ENCODE data around the gene GET4.

The GET4 gene

GRCh38 chr7:888081-889024 lies 12.0 kb downstream of the GET4 start:
- DNase-seq = no peak

DNA sequence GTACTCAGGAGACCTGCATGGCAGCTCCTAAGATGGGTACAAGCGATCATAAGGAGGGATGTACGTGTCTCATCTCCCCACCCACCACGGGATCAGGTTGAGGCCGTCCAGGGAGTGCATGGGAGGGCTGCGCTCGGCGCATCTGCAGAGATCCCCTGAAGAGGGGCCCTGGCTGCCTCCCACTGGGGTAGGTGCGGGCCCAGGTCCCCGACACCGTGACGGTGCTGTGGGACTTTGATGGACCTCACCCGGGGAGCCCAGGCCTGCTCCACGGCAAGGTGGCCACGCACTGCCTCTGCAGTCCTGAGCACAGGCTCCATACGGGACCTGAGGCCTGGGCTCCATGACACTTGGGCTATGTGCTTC lies 12.7 kb downstream of the GET4 start:
- DNase-seq = no peak

DNA sequence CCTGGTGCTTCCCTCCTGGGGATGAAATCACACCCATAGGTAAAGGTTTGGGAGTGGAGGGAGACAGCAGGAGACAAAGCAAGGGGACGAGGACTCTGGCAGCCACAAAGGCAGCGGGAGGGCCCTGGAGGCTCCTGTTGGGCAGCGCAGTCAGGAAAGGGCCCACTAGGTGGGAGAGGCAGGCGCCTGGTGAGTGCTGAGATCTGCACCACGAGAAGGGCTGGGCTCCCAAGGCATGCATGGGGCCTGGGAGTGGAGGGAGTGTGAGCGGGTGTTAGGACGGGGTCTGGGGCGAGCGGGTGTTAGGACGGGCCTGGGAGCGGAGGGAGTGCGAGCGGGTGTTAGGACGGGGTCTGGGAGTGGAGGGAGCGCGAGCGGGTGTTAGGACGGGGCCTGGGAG lies 13.0 kb downstream of the GET4 start:
- no peak for DNase-seq

DNA sequence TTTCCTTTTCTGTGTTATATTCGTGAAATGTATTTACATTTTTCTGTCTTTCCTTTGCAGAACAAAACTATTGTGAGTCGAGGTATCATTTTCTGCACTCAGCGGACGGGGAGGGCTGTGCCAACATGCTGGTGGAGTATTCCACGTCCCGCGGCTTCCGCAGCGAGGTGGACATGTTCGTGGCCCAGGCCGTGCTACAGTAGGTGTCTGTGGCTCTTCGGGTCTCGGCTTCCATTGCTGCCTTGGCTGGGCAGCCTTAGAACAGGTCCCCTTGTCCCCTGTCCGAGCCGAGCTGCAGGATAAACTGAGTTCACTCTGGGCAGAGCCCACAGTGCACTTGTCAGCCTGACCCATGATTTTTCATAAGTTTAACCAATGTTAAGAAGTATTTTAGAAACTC lies 14.5 kb downstream of the GET4 start:
- no peak for DNase-seq

DNA sequence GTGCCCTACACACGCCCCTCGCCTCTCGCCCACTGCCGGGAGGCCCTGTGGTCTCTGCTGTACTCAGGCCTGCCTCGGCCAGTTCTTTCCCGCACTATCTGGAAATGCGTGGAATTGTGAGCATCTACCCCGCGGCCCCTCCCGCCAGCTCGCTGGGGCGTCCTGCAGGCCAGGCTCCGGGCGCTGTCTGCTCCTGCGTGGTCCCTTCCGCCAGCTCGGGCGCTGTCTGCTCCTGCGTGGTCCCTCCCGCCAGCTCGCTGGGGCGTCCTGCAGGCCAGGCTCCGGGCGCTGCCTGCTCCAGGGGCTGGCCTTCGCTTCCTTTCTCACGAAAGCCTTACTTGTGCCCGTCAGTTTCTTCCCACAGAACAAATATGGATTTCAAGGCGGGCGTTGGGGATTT lies 14.9 kb downstream of the GET4 start:
- no peak for DNase-seq

- no peak for DNase-seq
These were observed 15.5 kb downstream of the GET4 start for GRCh38 chr7:891805-892204.

DNA sequence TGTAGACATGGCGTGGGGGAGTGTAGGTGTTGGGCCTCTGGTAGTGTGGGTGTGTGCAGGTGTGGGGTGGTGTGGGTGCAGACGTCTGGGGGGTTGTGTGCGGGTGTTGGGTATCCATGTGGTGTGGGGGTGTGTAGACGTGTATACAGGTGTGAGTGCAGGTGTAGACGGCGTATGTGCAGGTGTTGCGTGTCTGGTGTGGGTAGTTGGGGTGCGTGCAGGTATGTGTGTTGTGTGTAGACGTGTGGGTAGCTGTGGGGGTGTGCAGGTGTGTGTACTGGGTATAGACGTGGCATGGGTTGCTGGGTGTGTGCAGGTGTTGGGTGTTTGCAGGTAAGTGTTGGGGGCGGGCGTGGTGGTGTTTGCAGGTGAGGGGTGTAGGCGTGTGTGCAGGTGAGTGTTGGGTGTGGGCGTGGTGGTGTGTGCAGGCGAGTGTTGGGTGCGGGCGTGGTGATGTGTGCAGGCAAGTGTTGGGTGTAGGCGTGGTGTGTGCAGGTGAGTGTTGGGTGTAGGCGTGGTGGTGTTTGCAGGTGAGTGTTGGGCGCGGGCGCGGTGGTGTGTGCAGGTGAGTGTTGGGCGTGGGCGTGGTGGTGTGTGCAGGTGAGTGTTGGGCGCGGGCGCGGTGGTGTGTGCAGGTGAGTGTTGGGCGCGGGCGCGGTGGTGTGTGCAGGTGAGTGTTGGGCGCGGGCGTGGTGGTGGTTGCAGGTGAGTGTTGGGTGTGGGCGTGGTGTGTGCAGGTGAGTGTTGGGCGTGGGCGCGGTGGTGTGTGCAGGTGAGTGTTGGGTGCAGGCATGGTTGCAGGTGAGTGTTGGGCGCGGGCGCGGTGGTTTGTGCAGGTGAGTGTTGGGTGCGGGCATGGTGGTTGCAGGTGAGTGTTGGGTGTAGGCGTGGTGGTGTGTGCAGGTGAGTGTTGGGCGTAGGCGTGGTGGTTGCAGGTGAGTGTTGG lies 16.6 kb downstream of the GET4 start:
- DNase-seq = no peak

DNA sequence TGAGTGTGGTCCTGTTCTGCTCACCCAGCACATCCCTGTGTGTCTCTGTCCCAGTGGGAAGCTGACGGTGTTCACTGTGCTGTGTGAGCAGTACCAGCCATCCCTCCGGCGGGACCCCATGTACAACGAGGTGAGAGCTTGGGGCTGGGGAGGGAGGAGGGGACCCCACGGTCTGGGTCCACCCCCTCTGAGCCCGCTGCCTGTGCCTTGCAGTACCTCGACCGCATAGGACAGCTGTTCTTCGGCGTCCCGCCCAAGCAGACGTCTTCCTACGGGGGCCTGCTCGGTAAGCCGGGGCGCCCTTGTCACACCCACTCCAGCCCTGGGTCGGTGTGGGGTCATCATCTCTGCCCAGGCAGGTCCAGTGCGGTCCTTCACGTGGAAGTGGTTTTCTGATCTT lies 17.3 kb downstream of the GET4 start:
- no peak for DNase-seq

DNA sequence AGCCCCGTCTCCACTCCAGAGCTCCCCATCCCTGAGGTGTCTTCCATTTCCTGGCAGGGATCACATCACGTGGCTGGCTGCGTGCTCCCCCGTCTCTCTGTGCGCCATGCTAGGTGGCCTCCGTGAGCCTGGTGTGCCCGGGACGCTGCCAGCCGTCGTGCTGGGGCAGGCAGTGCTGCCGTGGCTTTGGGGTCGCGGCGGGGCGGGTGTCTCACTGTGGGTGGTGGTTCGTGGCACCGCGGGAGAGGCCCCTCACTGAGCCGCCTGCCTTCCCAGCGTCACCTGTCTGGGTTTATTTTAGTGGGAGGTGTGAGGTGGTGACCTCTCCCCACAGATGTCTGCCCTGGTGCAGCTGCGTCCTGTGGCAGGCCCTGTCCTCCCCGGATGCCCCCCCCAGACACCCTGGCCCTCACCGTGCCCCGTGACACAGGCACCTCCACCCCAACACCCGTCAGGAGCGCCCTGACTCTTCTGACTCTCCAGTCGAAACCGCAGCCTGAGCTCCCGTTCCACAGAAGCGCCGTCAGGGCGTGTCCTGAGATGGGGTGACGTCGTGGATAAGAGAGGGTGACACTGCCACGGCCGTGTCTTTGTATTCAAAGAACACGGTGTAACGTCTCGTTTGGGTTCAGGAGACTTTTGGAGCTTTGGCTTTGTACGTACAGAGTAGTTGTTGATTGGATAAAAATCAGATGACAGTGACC lies 18.0 kb downstream of the GET4 start:
- DNase-seq = no peak

DNA sequence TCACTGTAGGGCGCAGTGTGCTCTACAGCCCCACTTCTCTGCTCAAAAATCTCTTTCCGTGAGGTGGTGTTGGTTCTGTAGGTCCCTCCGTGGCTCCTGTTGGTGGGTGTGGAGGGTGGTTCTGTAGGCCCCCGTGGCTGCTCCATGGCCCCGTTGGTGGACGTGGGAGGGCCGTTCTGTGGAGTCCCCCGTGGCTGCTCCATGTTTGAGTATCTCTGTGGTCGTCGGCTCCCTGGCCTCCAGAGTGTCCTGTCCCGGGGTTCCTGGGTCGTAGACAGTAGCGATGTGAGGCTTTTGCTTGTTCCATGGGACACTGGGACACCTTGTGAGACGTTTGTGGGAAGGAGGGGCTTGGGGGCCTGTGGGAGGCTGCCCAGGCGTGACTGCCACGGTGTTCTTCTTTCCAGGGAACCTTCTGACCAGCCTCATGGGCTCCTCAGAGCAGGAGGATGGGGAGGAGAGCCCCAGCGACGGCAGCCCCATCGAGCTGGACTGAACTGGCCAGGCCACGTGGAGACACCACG lies 18.6 kb downstream of the GET4 start:
- no peak for DNase-seq

DNA sequence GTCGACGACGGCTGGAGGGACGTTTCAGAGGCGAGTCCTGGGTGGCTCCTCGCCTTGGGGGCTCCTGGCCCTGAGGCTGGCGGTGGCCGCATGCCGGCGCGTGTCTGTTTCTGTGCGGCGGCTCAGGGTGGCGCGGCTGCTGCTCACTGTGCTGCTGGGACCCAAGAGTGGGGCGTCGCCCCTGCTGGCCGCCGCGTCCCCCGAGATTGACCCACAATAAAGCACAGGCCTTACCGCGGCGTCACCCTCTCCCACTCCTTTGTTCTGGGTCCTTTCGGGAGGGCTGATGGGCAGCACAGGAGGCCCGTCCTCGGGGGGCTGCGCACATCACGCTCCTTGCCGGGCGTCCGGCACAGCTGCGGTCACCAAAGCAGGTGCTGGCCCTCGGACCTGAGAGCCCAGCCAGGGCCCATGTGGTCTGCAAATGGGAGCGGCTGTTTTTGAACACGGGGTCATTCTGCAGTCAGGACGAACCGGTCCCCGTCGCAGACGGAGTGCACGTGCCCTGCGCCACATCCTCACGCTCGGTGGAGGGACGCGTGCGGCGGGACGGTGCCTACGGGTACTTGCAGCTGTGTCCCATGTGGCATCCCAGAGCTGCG lies 19.2 kb downstream of the GET4 start:
- DNase-seq = no peak

DNA sequence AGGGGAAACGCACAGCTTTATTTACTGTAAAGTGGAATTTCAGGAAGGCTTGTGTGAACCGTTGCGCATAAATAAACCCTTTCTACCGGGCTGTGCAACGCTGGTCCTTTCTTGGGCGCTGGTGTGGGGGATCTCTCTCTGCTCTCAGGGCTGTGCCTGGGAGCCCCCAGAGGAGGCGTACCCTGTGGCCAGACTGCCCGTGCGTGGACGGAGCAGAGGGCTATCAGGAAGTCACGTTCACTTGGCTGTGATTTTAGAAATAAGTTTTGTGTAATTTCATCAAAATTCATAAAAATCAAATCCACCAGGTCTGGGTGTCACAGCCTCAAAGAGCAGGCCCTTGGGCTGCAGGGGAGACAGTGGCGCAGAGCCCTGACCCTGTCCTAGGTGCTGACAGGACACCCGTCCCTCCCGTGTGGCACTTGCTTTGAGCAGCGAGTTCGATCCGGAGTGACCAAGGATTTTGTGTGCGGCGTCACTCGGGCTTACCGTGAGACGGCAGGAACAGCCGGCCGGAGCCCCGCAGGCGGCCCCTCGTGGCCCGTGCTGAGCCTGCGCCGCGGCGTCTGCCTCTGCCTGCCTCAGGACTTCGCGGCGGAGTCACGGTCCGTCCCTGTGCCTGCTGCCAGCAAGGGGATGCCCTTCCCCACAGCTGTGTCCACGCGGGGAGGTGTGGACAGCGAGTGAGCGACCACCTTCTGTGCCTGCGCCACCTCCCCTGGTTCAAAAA lies 20.2 kb downstream of the GET4 start:
- DNase-seq = no peak

GRCh38 chr7:897086-897485 lies 20.7 kb downstream of the GET4 start:
- no peak for DNase-seq

DNA sequence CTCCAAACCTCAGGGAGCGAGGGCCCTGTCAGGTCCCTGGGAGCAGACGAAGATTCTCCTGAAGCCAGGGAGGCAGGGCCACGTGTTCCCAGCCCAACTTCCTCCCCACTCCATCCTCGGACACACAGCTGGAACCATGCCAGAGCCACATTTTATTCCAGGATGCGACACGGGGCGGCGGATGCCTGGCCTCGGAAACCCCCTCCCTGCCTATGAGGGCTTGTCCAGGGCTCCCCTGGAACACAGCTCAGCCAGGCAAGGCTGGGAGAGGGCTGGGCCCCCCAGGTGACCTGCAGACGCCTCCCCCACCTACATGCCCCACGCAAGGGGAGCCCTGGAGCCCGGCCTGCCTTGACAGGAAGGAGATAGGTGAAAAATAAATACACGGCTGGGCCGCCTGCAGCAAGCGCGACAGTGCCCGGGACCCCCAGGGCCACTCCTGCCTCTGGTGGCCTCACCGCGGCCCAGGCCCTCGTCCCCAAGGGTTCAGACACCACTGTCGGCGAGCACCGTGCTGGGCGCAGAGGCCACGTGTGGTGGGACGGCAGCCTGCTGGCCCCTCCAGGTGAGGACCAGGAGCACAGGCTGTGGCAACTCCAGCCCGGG lies 21.5 kb downstream of the GET4 start:
- no peak for DNase-seq

- no peak for DNase-seq
These were observed 22.1 kb downstream of the GET4 start for GRCh38 chr7:898460-898854.

GRCh38 chr7:898855-899681 lies 22.7 kb downstream of the GET4 start:
- DNase-seq = no peak

DNA sequence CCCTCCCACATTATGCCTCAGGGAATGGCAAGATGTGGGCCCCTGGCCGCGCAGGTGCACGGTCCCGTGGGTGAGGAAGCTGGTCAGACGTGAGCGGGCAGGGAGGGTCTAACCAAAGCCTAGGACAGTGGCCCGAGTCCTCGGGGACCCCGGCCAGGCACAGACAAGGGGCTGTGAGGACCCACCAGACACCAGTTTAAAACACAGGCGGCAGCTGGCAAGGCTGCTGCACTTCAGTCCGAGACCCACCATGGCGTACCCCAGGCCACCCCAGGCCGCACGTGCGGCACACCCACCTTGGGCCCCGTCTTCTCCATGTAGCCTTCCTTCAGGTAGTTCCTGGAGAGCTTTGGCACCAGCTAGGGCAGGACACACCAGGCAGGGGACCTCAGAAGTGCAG lies 23.5 kb downstream of the GET4 start:
- no peak for DNase-seq

DNA sequence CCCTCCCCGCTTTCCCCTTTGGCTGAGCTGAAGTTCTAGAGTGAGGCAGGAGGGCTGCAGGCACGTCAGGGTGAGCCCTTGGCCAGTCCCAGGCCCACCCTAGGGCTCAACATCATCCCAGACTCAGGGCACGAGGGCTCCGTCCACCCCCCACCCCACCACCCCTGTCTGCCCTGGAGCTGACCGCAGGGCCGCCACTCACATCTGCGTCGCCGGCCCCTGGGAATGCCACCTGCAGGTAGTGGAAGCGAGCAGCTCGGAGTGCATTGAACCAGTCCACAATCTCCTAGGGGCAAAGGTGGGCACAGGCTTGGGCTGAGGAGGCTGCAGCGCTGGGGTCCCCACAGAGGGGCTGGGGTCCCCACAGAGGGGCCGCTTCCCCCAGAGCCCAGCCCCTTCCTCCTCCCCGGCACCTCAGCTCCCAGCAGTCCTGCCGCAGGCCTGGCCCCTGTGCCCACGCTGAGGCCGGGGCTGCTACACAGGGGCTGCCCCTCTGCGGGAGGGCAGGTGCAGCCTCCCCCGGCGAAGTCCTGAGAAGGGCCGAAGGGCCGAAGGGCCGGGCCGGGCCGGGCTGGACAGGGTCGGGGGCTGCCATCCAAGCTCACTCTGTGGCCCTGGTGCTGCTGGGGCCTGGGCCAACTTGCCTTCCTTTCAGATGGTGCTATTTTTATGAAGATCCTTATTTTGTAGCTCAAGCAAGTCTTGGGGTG lies 24.1 kb downstream of the GET4 start:
- no peak for DNase-seq

GRCh38 chr7:901041-901387 lies 24.7 kb downstream of the GET4 start:
- no peak for DNase-seq
